Keratinocyte (primary cell): ENCODE results near the gene MNAT1. TPM values are rescaled to one million over a fixed set of nuclear protein-coding genes. Genes with fewer than 3 reads are reported as not detected.

Experiments used
- DNase-seq: peaks from one replicate; pipeline ENCODE4 v3.0.0-alpha.2; 2011; ENCODE audit warnings: low read depth, missing footprints, low spot score
- FAIRE-seq: peaks from 2 replicates; lab custom pipeline; 2011; peaks lifted over from hg19 to GRCh38; lab: Jason Lieb, UNC
- H2AFZ ChIP-seq: 2 replicates; pipeline ENCODE4 v1.6.0; 2012; ENCODE audit warnings: low read length, control low read depth, inconsistent platforms; ENCODE audit not compliant: control insufficient read depth
- H3K27ac ChIP-seq: 2 replicates; pipeline ENCODE4 v1.5.1; 2011; ENCODE audit warnings: low read length; ENCODE audit not compliant: control insufficient read depth, insufficient read depth
- H3K27me3 ChIP-seq: 3 replicates; pipeline ENCODE4 v1.6.0; 2011; ENCODE audit warnings: low read length; ENCODE audit not compliant: control insufficient read depth, insufficient read depth; ENCODE audit errors: extremely low read depth
- H3K36me3 ChIP-seq, 2 experiments: 2 replicates in 1 of 2; 3 replicates in 1 of 2; pipeline ENCODE4 v1.5.1; 2011; ENCODE audit warnings: low read length in 2 of 2, mild to moderate bottlenecking in 1 of 2; ENCODE audit not compliant: control insufficient read depth in 2 of 2, insufficient read depth in 2 of 2; ENCODE audit errors: extremely low read depth in 1 of 2
- H3K4me1 ChIP-seq: 3 replicates; pipeline ENCODE4 v1.5.1; 2011; ENCODE audit warnings: low read length; ENCODE audit not compliant: control insufficient read depth, insufficient read depth; ENCODE audit errors: extremely low read depth
- H3K4me2 ChIP-seq: 3 replicates; pipeline ENCODE4 v1.6.0; 2011; ENCODE audit warnings: low read depth, low read length; ENCODE audit not compliant: control insufficient read depth, insufficient read depth; ENCODE audit errors: extremely low read depth
- H3K4me3 ChIP-seq, 3 experiments: fragments of 200-600 bp in 1 of 3; sonication (generic) in 1 of 3; 2 replicates in 2 of 3; 3 replicates in 1 of 3; pipeline ENCODE4 v1.5.1; 2011 to 2016; ENCODE audit warnings: low read length in 3 of 3, mild to moderate bottlenecking in 3 of 3, control low read depth in 2 of 3, inconsistent platforms in 1 of 3, low read depth in 1 of 3, mixed read lengths in 1 of 3, mixed run types in 1 of 3, moderate library complexity in 1 of 3; ENCODE audit not compliant: control insufficient read depth in 2 of 3, insufficient read depth in 2 of 3; ENCODE audit errors: extremely low read depth in 1 of 3
- H3K79me2 ChIP-seq: 2 replicates; pipeline ENCODE4 v1.6.0; 2012; ENCODE audit warnings: low read length; ENCODE audit not compliant: control insufficient read depth, insufficient read depth
- H3K9ac ChIP-seq: 3 replicates; pipeline ENCODE4 v1.6.0; 2011; ENCODE audit warnings: low read length; ENCODE audit not compliant: control insufficient read depth, insufficient read depth; ENCODE audit errors: extremely low read depth
- H3K9me1 ChIP-seq: 3 replicates; pipeline ENCODE4 v1.6.0; 2011; ENCODE audit warnings: low read length; ENCODE audit not compliant: control insufficient read depth, insufficient read depth; ENCODE audit errors: extremely low read depth
- H3K9me3 ChIP-seq: 2 replicates; pipeline ENCODE4 v1.5.1; 2012; ENCODE audit warnings: low read depth, low read length; ENCODE audit not compliant: control insufficient read depth
- H4K20me1 ChIP-seq: 3 replicates; pipeline ENCODE4 v1.6.0; 2011; ENCODE audit warnings: low read length; ENCODE audit not compliant: control insufficient read depth, insufficient read depth; ENCODE audit errors: extremely low read depth
- CTCF ChIP-seq, 3 experiments: IDR thresholded peaks in 1 of 3; conservative IDR thresholded peaks in 1 of 3; optimal IDR thresholded peaks in 1 of 3; 2 replicates in 2 of 3; 3 replicates in 1 of 3; pipeline versions ENCODE3 to v1.5.1; 2011; ENCODE audit warnings: low read length in 3 of 3, mild to moderate bottlenecking in 3 of 3, moderate library complexity in 2 of 3, control low read depth in 1 of 3, inconsistent platforms in 1 of 3; ENCODE audit not compliant: insufficient read depth in 2 of 3; ENCODE audit errors: extremely low read depth in 1 of 3
- EZH2 ChIP-seq: IDR thresholded peaks from one replicate; pipeline ENCODE4 v1.6.1; 2012; ENCODE audit warnings: inconsistent platforms, mild to moderate bottlenecking, low read length, moderate library complexity
- dilution Hi-C: fragments of 300-500 bp; cut with MboI; formaldehyde crosslinking; loops from one replicate; pipeline ENCODE4 v1.7.0; 2020; ENCODE audit warnings: low sequenced_read_pairs; ENCODE audit not compliant: extremely low pct_ligation_motif_present
- polyA plus RNA-seq, 5 experiments: library from polyadenylated mRNA; depleted of rRNA in 3 of 5; stranded (reverse) in 3 of 5; stranded (forward) in 1 of 5; unstranded in 1 of 5; fragments of >200 nt; gene quantifications; 1 replicate in 1 of 5; 2 replicates in 3 of 5; 3 replicates in 1 of 5; pipeline versions ENCODE4 v1.2.1 to v1.2.3, GENCODE V29; 2011 to 2012; ENCODE audit warnings: missing spikeins in 2 of 5, low read depth in 1 of 5, low replicate concordance in 1 of 5
- small RNA-seq, 3 experiments: library from RNA; depleted of rRNA; stranded (forward); fragments of <200 nt; gene quantifications; one replicate each; pipeline ENCODE3, GENCODE V24; 2012; ENCODE audit warnings: low read depth in 3 of 3, low replicate concordance in 1 of 3; ENCODE audit not compliant: insufficient read length in 3 of 3

Gene MNAT1
- polyA plus RNA-seq, 1 donor (not counting 4 experiments of a cell fraction or from before 2014, with no cell fraction given) = 79.5 TPM

GRCh38 chr14:61019537-61019936 lies 285.0 kb downstream of the MNAT1 start:
- Histone ChIP-seq H3K36me3 (no peaks in the 10 kb centered on the region), H3K9me1 (no peaks in the 10 kb centered on the region), H2AFZ (no peak overlapping the region), H3K4me3 (no peak overlapping the region), H3K4me1 (no peaks in the 10 kb centered on the region), H3K9ac (no peak overlapping the region), H3K27ac (no peak overlapping the region), H4K20me1 (no peaks in the 10 kb centered on the region), H3K9me3 (no peaks in the 10 kb centered on the region), H3K27me3 (no peaks in the 10 kb centered on the region), H3K4me2 (no peak overlapping the region), H3K79me2 (no peaks in the 10 kb centered on the region)
- dilution Hi-C loops = no loop called here
- TF ChIP-seq CTCF (optimal IDR thresholded peaks at IDR 0.05 in 1 of 3, IDR thresholded peaks at IDR 0.05 in 1 of 3, conservative IDR thresholded peaks at IDR 0.05 in 1 of 3; ENCODE audit: extremely low read depth in 1 of 3, insufficient read depth in 2 of 3, low read length in 3 of 3) = no peak
- TF ChIP-seq EZH2 = no peak
- FAIRE-seq = no peak
- DNase-seq = no peak

Small RNAs within 50 kb of the gene (small RNA-seq; reads per million reads assigned to genes)
- gene RNU6-398P = 0 reads per million in 3 experiments

Other genes starting within 250 kb of the MNAT1 start
- gene C14orf39, start 248.7 kb upstream of the MNAT1 start, polyA plus RNA-seq = not detected in 3 replicates
- not detected in 3 replicates for gene SIX6, start 225.6 kb upstream of the MNAT1 start, polyA plus RNA-seq
- 0.01 to 0.04 TPM in 2 of 3 replicates, not detected in the other for gene SIX1, start 85.3 kb upstream of the MNAT1 start, polyA plus RNA-seq
- gene SIX4, start 10.4 kb upstream of the MNAT1 start, polyA plus RNA-seq = 2.5 to 4.5 TPM (median 4.0 TPM) in 3 replicates
- gene TRMT5, start 246.3 kb downstream of the MNAT1 start, polyA plus RNA-seq = 8.1 to 13.8 TPM (median 9.7 TPM) in 3 replicates
- gene SLC38A6, start 246.5 kb downstream of the MNAT1 start, polyA plus RNA-seq = 7.5 to 15.7 TPM (median 12.1 TPM) in 3 replicates